SIG-M5 treated with dmso at 0.1 percent for 504 hours (cell line): ENCODE measurements around the gene CDK2AP2.
"Not testable (repeated sequence)": the region's sequence is repeated elsewhere in the genome, so short reads cannot be mapped to it uniquely, and the experiment has no call there.

Experiments used
- DNase-seq: peaks from one replicate; lab custom pipeline; 2025; ENCODE audit not compliant: unreplicated experiment; lab: John Stamatoyannopoulos, UW

The CDK2AP2 gene

GRCh38 chr11:67507864-67508485 is at the start of gene CDK2AP2:
TSS of gene CDK2AP2 (minus strand) at chr11:67508162. CDS start at chr11:67508082, 80 bp downstream.
- DNase-seq: peak; percentile 97

DNA sequence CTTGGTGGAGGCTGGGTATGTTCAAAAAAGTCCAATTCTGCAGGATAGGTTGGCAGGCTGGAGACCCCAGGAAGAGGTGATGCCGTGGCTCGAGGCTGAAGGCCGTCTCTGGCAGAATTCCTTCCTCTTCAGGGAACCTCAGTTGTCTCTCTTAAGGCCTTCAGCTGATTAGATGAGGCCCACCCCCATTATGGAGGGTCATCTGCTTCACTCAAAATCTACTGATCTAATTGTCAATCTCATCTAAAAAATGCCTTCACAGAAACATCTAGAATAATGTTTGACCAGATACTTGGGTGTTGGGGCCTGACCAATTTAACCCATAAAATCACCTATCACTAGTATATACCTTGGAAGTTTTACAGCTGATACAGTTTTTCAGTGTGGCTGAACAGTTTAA is 48.3 kb upstream of the CDK2AP2 start:
- DNase-seq: no peak

DNA sequence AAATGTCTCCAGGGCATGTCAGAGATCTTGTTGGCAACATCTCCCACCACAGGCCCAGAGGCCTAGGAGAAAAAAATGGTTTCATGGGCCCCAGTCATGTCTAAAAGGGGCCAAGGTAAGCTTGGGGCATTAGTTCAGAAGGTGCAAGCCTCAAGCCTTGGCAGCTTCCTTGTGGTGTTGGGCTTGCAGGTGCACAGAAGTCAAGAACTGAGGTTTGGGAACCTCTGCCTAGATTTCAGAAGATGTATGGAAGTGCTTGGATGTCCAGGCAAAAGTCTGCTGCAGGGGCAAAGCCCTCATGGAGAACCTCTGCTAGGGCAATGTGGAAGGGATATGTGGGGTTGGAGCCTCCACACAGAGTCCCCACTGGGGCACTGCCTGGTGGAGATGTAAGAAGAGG is 43.7 kb upstream of the CDK2AP2 start:
- DNase-seq: not testable (repeated sequence)

DNA sequence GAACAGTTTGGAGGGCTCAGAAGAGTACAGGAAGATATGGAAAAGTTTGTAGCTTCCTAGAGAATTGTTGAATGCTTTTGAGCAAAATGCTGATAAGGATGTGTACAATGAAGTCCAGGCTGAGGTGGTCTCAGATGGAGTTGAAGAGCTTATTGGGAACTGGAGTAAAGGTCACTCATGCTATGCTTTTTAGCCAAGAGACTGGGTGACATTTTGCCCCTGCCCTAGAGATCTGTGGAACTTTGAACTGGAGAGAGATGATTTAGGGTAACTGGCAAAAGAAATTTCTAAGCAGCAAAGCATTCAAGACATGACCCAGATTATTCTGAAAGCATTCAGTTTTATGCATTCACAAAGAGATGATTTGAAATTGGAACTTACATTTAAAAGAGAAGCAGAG is 43.2 kb upstream of the CDK2AP2 start:
- no peak for DNase-seq

DNA sequence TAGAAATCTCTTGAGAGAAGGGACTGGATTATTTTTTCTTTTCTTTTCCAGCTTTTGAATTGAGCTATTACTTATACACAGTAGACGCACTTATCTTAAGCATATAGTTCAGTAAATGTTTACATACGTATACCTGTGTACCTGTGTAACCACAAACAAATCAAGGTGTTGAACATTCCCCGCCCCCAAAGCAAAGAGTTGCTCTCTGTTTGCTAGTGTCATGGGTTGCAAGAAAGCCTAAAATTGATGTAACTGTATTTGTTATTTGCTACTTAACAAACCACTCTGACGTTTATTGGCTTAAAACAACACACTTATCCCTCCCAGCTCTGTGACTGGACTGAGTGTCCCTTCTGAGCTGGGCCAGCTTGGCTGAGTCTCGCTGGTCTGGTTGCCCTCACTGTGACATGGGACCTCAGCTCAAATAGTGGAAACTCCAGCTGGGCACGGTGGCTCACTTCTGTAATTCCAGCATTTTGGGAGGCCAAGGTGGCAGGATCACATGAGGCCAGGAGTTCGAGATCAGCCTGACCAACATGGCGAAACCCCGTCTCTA is 40.7 kb upstream of the CDK2AP2 start:
- DNase-seq: no peak

DNA sequence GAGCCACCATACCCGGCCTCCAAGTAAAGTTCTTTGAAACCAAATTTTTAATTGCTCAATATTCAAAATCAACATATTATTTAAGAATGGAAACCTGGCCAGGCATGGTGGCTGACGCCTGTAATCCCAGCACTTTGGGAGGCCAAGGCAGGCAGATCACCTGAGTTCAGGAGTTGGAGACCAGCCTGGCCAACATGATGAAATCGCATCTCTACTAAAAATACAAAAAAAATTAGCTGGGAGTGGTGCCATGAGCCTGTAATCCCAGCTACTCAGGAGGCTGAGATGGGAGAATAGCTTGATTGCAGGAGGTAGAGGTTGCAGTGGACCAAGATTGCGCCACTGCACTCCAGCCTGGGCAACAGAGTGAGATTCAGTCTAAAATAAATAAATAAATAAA is 40.1 kb upstream of the CDK2AP2 start:
- not testable (repeated sequence) for DNase-seq

DNA sequence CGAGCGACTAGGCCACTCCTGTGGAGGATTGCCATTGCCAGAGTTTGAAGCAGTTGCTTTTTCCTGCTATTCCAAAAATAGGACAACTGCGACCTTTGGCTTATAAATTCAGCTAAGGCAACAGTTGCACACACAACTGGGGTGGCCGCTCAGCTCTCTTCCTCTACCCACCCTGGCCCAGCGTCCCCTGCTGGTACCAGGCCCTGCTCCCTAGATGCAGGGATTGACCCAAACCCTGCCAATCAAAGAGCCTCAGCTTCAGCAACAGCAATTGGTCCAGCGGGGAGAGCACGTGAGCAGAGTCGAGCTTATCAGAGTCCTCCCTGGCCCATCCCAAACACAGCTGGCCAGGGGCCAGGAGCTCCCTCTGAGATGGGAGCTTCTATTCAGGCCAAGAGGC is 37.3 kb upstream of the CDK2AP2 start:
- no peak for DNase-seq

DNA sequence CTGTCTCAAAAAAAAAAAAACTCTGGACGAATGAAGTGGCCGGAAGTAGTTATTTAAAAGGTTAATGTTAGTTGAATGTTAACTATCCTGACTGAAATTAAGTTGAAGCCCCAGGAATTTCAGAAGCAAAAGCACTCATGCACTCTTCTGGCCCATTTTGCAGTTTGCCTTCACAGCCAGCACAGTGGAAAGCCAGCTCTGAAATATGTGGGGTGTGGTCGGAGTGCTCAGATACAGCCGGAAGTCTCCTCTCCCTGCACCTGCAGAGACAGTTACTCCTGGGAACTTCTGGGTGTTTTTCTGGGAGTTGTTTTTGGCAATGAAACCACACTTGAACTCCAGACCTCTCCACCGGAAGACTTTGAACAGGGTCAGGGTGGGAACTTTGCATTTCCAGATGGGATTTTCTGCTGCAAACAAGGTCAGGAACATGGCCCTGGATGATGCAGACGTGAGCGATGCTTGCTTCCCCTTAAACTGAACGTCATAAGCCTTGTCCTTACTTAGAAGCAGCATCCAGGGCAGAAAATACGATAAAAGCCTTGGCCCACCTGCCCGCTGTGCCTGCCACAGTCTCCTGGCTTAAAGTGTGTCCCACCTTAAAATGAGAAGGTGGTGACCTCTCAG is 36.8 kb upstream of the CDK2AP2 start:
- DNase-seq: no peak

- no peak for DNase-seq
These were observed 35.6 kb upstream of the CDK2AP2 start for GRCh38 chr11:67543585-67543984.

DNA sequence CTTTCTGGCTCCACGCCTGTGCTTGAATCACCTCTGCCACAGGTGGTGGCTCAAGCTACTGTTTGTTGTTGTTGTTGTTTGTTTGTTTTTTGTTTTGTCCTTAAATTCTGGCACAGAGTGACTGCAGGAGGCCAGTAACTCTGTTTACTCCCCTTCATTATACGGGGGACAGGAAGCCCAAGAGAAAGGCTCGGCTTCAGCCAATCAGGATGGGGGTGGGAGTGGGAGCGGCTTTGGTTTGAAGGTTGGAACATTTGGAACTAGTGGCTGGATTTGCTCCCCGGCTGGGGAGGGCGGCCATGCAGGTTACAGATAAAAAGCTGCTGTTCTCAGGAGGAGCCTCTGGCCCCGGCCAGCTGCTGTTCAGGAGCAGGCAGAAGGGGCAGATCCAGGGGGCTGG is 35.0 kb upstream of the CDK2AP2 start:
- no peak for DNase-seq

GRCh38 chr11:67542169-67542568 is 34.2 kb upstream of the CDK2AP2 start:
- no peak for DNase-seq

DNA sequence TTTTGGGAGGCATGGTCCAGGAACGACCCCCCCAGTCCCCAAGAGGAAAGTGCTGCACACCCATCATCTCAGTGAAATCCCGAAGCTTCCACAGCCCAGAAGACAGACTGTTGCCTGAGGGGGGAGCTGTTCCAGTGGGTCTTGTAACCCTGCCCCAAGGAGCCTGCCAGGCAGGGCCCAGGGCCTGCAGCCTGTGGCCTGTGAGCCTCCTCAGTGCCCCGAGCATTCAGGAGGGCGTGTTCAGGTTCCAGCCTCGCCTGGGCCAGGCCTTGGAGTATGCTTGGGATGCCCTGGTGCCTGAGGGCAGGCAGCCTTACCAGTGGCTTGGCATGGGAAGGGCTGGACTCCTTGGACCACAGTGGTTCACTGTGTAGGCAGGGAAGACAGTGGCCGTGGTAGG is 33.2 kb upstream of the CDK2AP2 start:
- DNase-seq: no peak

- DNase-seq: no peak
These were observed 31.6 kb upstream of the CDK2AP2 start for GRCh38 chr11:67539550-67539949.

- no peak for DNase-seq
These were observed 31.0 kb upstream of the CDK2AP2 start for GRCh38 chr11:67538823-67539505.

- no peak for DNase-seq
These were observed 30.3 kb upstream of the CDK2AP2 start for GRCh38 chr11:67538306-67538705.

DNA sequence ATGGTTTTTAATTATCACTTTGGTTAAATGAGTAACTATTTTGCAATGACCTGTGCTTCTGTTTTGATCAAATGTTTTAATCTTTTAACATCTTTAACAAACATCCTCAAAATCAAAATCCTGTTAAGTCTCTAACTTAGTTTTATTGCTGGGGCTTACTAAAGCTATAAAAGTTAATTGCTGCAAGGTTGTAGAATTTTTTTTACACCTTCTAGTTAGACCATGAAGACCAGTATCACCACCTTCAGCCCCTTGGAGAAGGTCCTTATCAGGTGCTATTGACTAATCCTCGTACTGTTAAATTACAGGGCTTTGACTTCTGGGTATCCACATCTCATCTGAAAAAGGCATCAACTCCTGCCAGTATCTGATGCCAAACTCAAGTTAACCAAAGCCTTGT is 27.6 kb upstream of the CDK2AP2 start:
- no peak for DNase-seq

GRCh38 chr11:67534070-67534679 is 26.2 kb upstream of the CDK2AP2 start:
- no peak for DNase-seq

DNA sequence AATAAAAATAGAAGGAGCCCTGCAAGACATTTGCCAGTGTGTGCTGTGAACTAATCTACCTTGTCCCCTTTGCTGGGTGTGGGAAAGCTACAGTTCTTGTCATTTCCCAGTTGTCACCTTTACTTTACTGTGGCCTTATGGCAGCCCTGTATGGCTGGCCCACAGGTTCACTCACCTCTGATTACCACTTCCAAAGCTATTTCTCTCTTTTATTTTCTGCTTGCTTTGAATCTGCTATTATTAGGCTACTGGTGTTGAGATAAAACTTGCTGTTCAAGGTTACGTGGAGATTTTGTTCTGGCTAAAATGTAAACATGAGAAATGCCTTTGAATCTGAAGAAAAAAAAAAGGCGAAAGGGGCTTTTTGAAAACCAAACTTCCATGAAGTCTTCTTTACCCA is 24.9 kb upstream of the CDK2AP2 start:
- no peak for DNase-seq

DNA sequence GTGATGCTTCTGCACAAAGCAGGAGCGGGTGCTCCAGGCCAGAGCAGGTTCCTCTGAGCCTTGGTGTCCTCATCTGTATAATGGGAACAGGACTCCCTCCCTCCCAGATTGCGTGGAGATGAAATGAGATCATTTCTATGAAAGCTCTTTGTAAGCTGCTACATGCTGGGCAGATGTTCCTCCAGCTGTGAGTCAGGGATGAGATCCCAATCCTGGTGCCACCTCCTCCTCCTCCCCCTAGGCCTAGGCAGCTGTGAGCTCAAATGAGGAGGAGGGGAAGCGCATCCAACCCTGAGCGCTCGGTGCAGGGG is 22.3 kb upstream of the CDK2AP2 start:
- DNase-seq: no peak

- no peak for DNase-seq
These were observed 20.4 kb upstream of the CDK2AP2 start for GRCh38 chr11:67528376-67528775.

GRCh38 chr11:67525275-67525976 is 17.5 kb upstream of the CDK2AP2 start:
- DNase-seq: no peak
